Activated effector memory CD4-positive, alpha-beta T cell treated with anti-CD3 and anti-CD28 coated beads, Interleukin-2, amount 50 U/mL, for 16 hours (primary cell): ENCODE results near the gene EFCAB11.

Experiments used
- DNase-seq: peaks from one replicate; pipeline ENCODE4 v3.0.0-alpha.2; 2020

EFCAB11 gene

GRCh38 chr14:89858089-89858488, 96.4 kb downstream of the EFCAB11 start:
- DNase-seq: no peak

GRCh38 chr14:89856871-89857345, 97.6 kb downstream of the EFCAB11 start:
- DNase-seq: no peak

GRCh38 chr14:89855961-89856656, 98.4 kb downstream of the EFCAB11 start:
- no peak for DNase-seq

- no peak for DNase-seq
Measured at GRCh38 chr14:89853936-89854693, 100.4 kb downstream of the EFCAB11 start.

- DNase-seq: no peak
Measured at GRCh38 chr14:89851106-89851505, 103.4 kb downstream of the EFCAB11 start.

- no peak for DNase-seq
Measured at GRCh38 chr14:89849931-89850330, 104.6 kb downstream of the EFCAB11 start.

GRCh38 chr14:89848165-89848564, 106.4 kb downstream of the EFCAB11 start:
- no peak for DNase-seq

GRCh38 chr14:89845346-89845745, 109.2 kb downstream of the EFCAB11 start:
- no peak for DNase-seq

GRCh38 chr14:89844508-89844907, 110.0 kb downstream of the EFCAB11 start:
- DNase-seq: no peak

- no peak for DNase-seq
Measured at GRCh38 chr14:89842837-89843236, 111.7 kb downstream of the EFCAB11 start.

- DNase-seq: no peak
Measured at GRCh38 chr14:89841851-89842250, 112.7 kb downstream of the EFCAB11 start.

GRCh38 chr14:89836830-89837469, 117.6 kb downstream of the EFCAB11 start:
- DNase-seq: no peak

- no peak for DNase-seq
Measured at GRCh38 chr14:89833661-89834060, 120.9 kb downstream of the EFCAB11 start.

GRCh38 chr14:89833120-89833532, 121.4 kb downstream of the EFCAB11 start:
- DNase-seq: no peak

GRCh38 chr14:89828471-89829165, 125.9 kb downstream of the EFCAB11 start:
- no peak for DNase-seq

GRCh38 chr14:89827265-89827664, 127.3 kb downstream of the EFCAB11 start:
- DNase-seq: no peak

- DNase-seq: no peak
Measured at GRCh38 chr14:89826596-89826995, 127.9 kb downstream of the EFCAB11 start.

- no peak for DNase-seq
Measured at GRCh38 chr14:89823743-89824142, 130.8 kb downstream of the EFCAB11 start.

GRCh38 chr14:89814126-89814525, 140.4 kb downstream of the EFCAB11 start:
- no peak for DNase-seq

GRCh38 chr14:89813617-89814031, 140.9 kb downstream of the EFCAB11 start:
- DNase-seq: no peak

GRCh38 chr14:89811954-89812575, 142.5 kb downstream of the EFCAB11 start:
- no peak for DNase-seq

GRCh38 chr14:89810101-89810500, 144.4 kb downstream of the EFCAB11 start:
- no peak for DNase-seq

GRCh38 chr14:89807892-89808291, 146.6 kb downstream of the EFCAB11 start:
- DNase-seq: no peak
